ENCODE results near the gene DENND1A.

GRCh38 chr9:123611226-123611625 lies 318.7 kb downstream of the DENND1A start:
- no peak for TF ChIP-seq CTCF (IDR thresholded peaks at IDR 0.05)
- TF ChIP-seq EZH2 (IDR thresholded peaks at IDR 0.05), result no peak
